Stimulated activated CD4-positive, alpha-beta T cell treated with anti-CD3 and anti-CD28 coated beads, Interleukin-1b, Interleukin-23, amount 100 ng/mL, for 48 hours (primary cell): ENCODE data around the gene PLXND1.
"Not testable (repeated sequence)": the region's sequence is repeated elsewhere in the genome, so short reads cannot be mapped to it uniquely, and the experiment has no call there.

Experiments
- DNase-seq: peaks from one replicate; pipeline ENCODE4 v3.0.0-alpha.2; 2020

The PLXND1 gene

GRCh38 chr3:129560911-129561594, 45.4 kb downstream of the PLXND1 start:
- no peak for DNase-seq

GRCh38 chr3:129560269-129560787, 46.1 kb downstream of the PLXND1 start:
- no peak for DNase-seq

- DNase-seq = no peak
These were observed 46.9 kb downstream of the PLXND1 start for GRCh38 chr3:129559565-129560079.

GRCh38 chr3:129558772-129559564, 47.5 kb downstream of the PLXND1 start:
- DNase-seq = no peak

GRCh38 chr3:129558081-129558771, 48.2 kb downstream of the PLXND1 start:
- no peak for DNase-seq

GRCh38 chr3:129557548-129557894, 49.0 kb downstream of the PLXND1 start:
- DNase-seq = no peak

- no peak for DNase-seq
These were observed 49.5 kb downstream of the PLXND1 start for GRCh38 chr3:129556890-129557547.

- no peak for DNase-seq
These were observed 50.1 kb downstream of the PLXND1 start for GRCh38 chr3:129556358-129556695.

GRCh38 chr3:129555616-129556357, 50.7 kb downstream of the PLXND1 start:
- no peak for DNase-seq

- no peak for DNase-seq
These were observed 51.3 kb downstream of the PLXND1 start for GRCh38 chr3:129555153-129555550.

GRCh38 chr3:129554356-129555152, 51.9 kb downstream of the PLXND1 start:
- DNase-seq = no peak

GRCh38 chr3:129553719-129554118, 52.8 kb downstream of the PLXND1 start:
- DNase-seq = no peak

- no peak for DNase-seq
These were observed 53.3 kb downstream of the PLXND1 start for GRCh38 chr3:129553171-129553570.

GRCh38 chr3:129552287-129553050, 54.0 kb downstream of the PLXND1 start:
- no peak for DNase-seq

- no peak for DNase-seq
These were observed 56.7 kb downstream of the PLXND1 start for GRCh38 chr3:129549805-129550204.

- no peak for DNase-seq
These were observed 57.3 kb downstream of the PLXND1 start for GRCh38 chr3:129549006-129549800.

GRCh38 chr3:129548104-129548965, 58.1 kb downstream of the PLXND1 start:
- no peak for DNase-seq

- DNase-seq = no peak
These were observed 59.2 kb downstream of the PLXND1 start for GRCh38 chr3:129547241-129547640.

- DNase-seq = not testable (repeated sequence)
These were observed 60.5 kb downstream of the PLXND1 start for GRCh38 chr3:129545951-129546350.
